DOHH2 (cell line): ENCODE data around the gene LRRC4C.

ENCODE experiments used
- CTCF ChIP-seq: fragments of 200-600 bp; sonication (generic); IDR thresholded peaks from one replicate; pipeline ENCODE4 v1.5.1; 2014; ENCODE audit warnings: antibody characterized with exemption, mild to moderate bottlenecking, low read depth, low read length; ENCODE audit not compliant: poor library complexity, severe bottlenecking
- EZH2phosphoT487 ChIP-seq: fragments of 200-600 bp; sonication (generic); IDR thresholded peaks from 2 replicates; pipeline ENCODE4 v1.6.1; 2017; ENCODE audit warnings: borderline replicate concordance, mild to moderate bottlenecking, antibody characterized with exemption, low read length, moderate library complexity, mixed read lengths

GRCh38 chr11:40100162-40100553 is 1359.3 kb downstream of the LRRC4C start:
- TF ChIP-seq CTCF (no peak), EZH2phosphoT487 (no peak)
